NT2/D1 (cell line): ENCODE results near the gene CDH4.

ENCODE experiments used
- SUZ12 ChIP-seq: IDR thresholded peaks from 2 replicates; pipeline ENCODE4 v1.6.1; 2011; ENCODE audit not compliant: insufficient read length, insufficient read depth; ENCODE audit errors: extremely low read depth
- YY1 ChIP-seq: IDR thresholded peaks from 2 replicates; pipeline ENCODE4 v1.6.1; 2011; ENCODE audit not compliant: insufficient read length, insufficient read depth
- ZNF274 ChIP-seq: IDR thresholded peaks from 2 replicates; pipeline ENCODE4 v1.6.1; 2011; ENCODE audit warnings: mild to moderate bottlenecking, low read depth, low read length

GRCh38 chr20:61571221-61571620 is 319.2 kb downstream of the CDH4 start:
- TF ChIP-seq SUZ12 (no peak), ZNF274 (no peak), YY1 (no peak)
